GM12873 (cell line): ENCODE data around the gene C3orf22.

Experiments used
- CTCF ChIP-seq: IDR thresholded peaks from 2 replicates; pipeline ENCODE4 v1.5.1; 2012; ENCODE audit warnings: low read depth, mild to moderate bottlenecking, moderate library complexity, low read length, control low read depth; ENCODE audit not compliant: insufficient read depth; ENCODE audit errors: missing control alignments

The C3orf22 gene

DNA sequence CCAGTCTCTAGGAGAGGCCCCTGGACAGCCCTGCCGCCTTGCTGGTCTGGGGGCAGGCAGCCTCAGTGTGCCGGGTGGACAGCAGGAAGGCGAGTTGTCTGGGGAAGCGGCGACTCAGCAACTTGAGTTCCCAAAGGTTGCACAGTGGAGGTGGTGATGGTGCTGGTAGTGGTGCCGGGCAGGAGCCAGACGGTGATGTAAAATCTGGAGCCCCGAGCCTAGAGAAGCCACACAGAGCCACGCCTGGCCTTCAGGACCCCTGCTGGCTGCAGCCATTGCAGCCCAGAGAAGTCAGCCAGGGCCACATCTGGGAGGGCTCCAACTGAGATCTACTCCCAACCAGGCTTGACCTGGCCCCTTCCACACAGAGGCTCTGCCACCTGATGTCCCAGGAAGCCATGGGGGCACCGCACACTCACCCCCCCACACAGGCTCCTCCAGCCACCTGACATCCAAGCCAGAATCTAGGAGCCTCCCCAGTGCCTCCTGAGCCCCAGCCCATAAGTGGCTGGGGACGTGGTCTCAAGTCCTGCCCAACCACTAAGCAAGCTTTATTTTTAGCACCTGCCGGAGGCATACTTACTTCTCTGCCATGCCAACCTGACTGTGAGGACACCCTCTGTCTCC is 8.8 kb downstream of the C3orf22 start:
- TF ChIP-seq CTCF, result no peak

DNA sequence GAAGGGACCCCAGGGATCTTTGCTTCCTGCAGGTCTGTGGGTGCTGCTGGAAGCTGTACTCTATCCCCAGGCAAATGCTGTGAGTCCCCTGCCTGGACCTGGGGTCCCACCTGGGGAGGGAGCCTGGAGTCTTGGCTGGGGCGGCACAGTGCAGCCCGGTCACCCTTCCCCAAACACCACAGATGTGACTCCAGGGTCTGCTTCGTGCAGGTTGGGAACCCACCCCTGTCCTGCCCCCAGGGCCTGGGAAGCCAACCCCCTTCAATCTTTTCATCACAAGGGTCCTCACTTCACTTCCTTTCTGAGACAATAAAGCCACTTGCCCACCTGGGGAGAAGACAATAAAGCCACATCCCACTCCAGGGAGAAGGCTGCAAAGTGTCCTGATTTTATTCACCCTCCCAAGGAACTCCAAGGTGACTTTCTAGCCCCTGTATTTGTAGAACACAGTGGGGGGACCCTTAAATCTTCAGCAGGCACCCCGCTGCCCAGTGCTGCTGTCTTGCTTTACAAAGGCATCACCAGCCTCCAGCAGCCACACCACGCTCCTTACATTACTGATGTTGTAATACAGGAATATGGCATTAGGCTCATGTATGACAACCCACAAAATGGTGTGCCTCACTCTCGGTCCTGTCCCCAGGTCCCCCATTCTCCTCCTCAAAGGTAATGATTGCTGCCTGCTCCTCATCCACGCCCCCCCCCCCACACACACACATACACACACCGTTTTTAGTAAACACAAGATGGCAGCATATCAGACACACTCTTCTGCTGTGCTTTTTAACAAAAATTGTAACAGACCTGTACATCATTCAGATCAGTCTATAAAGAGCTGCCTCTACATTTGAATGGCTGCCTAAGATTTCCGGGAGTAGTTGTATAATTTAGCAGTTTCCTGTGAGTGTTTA is 9.9 kb downstream of the C3orf22 start:
- no peak for TF ChIP-seq CTCF

DNA sequence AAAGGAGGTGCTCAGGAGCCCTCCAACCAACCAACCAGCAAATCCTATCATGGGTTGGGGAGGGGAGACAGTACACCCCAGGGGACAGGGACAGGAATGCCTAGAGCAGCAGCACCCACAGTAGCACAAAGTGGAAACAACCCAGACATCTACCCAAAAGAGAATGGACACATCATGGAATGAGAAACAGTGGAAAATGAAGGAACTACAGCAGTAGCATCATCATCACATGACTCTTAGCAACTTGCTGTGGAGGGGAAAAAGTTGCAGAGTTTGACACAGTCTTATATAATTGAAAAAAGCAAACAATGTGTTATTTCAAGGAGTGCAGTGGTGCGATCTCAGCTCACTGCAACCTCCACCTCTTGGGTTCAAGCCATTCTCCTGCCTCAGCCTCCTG is 11.0 kb downstream of the C3orf22 start:
- TF ChIP-seq CTCF, result no peak

DNA sequence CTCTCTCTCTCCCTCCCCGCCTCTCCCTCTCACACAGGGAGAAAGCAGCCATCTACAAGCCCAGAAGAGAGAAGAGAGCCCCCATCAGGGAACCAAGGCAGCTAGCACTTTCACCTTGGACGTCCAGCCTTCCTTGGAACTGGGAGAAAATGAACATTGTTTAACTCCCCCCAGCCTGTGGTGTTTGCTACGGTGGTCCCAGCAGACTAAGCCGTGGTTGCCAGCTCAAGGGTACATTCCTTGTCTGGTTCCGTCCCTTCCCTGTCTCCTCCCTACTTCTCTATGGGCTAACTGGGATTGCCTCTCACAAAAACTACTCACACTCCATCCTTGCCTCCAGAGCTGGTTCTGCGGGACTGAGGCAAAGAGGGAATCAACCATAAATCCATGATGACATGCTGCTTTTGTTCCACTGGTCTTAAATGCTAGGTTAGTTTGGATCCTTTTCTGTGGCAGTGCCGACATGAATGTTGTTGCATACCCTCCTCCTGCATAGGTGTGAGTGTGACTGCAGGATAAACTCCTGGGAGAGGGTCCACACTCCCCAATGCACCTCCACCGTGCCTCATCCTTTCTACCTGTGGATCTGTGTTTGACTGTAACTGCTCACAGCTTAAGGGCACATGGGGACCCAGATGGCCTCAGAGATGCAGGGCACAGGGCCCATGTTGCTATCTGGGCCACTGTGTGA is 12.0 kb downstream of the C3orf22 start:
- TF ChIP-seq CTCF, result no peak

DNA sequence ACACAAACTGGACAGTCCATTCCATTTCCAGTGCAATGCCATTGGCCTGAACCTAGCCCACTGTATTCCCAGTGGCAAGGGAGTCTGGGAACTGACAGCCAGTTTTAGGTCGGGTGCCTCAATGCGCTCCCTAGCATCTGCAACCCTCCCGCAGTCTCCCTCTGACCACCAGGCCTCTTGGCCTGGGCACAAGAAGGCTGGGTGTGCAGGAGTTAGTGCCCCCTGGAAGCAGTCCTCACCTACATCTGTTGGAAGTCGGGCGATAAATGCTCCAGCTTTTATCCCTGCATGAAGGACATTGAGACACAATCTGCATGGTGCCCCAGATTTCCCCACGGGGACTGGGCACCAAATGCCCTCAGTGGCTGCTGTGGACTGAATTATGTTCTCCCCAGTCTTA is 12.7 kb downstream of the C3orf22 start:
- TF ChIP-seq CTCF, result no peak

DNA sequence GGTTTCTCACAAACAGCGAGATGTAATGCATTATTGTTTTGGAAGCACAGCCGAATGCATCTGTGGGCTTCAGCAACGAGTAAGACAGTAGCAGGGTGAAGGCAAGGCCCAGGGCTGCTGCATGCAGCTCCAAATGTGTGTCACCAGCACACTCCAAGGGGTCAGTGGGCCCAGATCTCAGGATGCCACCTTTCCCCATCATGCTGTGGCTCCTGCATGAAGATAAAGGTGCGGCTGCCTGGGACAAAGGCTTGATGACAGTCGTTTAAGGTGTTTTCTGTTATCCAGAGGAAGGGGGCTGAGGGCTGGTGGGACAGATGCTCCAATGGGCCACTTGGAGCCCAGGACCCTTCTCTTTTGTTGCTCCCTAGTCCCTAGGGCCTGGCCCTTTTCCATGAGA is 13.2 kb downstream of the C3orf22 start:
- TF ChIP-seq CTCF, result no peak
